ENCODE measurements around the gene FARP2.

DNA sequence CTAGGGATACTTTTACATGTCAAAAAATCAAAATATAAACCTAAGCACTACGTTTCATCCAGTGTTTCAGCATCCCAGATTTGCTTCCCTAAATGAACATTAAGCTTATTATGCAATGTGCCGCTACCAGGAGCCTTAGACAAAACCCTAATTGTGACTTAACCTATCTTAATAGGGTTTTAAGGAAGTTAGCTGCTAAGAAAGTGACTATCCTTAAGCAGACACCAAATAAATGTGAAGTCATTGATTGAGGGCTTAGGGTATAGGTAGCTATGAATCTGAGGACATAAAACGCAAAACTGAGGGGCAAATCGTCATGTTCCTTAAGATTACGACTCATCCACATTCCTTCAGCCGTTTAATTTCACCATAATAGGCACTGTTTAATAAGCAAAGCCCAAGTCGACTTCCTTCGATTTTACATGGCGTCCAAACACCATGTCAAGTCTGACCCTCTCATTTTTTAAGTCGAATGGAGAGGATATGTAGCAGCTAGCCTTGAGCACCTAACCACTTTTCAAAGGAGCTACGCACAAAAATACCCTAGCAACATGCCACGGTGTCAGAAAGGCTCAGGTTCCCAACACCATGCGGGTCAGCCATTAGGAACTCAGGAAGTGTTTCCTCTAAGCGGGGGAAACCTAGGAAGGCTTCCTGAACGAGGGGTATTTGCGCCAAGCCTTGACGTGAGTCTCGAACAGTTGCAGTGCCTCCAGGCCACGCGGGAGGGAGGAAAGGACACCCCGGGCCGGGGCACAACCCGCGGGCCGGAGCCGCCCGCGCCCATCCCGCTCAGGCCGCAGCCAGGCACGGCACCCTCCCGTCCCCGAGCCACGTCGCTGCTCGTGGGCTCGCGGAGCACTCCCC is 41.6 kb upstream of the FARP2 start:
- TF ChIP-seq, protein P1, sequence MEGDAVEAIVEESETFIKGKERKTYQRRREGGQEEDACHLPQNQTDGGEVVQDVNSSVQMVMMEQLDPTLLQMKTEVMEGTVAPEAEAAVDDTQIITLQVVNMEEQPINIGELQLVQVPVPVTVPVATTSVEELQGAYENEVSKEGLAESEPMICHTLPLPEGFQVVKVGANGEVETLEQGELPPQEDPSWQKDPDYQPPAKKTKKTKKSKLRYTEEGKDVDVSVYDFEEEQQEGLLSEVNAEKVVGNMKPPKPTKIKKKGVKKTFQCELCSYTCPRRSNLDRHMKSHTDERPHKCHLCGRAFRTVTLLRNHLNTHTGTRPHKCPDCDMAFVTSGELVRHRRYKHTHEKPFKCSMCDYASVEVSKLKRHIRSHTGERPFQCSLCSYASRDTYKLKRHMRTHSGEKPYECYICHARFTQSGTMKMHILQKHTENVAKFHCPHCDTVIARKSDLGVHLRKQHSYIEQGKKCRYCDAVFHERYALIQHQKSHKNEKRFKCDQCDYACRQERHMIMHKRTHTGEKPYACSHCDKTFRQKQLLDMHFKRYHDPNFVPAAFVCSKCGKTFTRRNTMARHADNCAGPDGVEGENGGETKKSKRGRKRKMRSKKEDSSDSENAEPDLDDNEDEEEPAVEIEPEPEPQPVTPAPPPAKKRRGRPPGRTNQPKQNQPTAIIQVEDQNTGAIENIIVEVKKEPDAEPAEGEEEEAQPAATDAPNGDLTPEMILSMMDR (IDR thresholded peaks at IDR 0.05 in 4 of 5, conservative IDR thresholded peaks at IDR 0.05 in 1 of 5): no peak
- TF ChIP-seq POLR2A (IDR thresholded peaks at IDR 0.05): no peak

Data from gastrocnemius medialis (tissue), 4 donors.